SK-N-SH treated with all-trans-retinoic acid at 6 μM for 48 hours (cell line): ENCODE data around the gene SPTLC1.

Experiments
- ATAC-seq: fragments of 200-7000 bp; cut with Tn5 transposase; 3 replicates; pipeline ENCODE4 v1.9.1; 2020; ENCODE audit warnings: mild to moderate bottlenecking, moderate library complexity
- ARNTL ChIP-seq: fragments of 450-650 bp; formaldehyde crosslinking; IDR thresholded peaks from 2 replicates; pipeline ENCODE4 v1.5.0; 2020; ENCODE audit warnings: low read depth, mild to moderate bottlenecking, moderate library complexity, borderline replicate concordance
- BACH2 ChIP-seq: fragments of 250-450 bp; sonication (Bioruptor Pico); IDR thresholded peaks from 2 replicates; pipeline ENCODE4 v1.9.0; 2021; ENCODE audit warnings: mild to moderate bottlenecking, borderline replicate concordance
- CSDC2 ChIP-seq: fragments of 250-450 bp; sonication (Bioruptor Pico); IDR thresholded peaks from 2 replicates; pipeline ENCODE4 v1.5.0; 2020; ENCODE audit warnings: mild to moderate bottlenecking, moderate library complexity
- CSRNP3 ChIP-seq: fragments of 250-450 bp; sonication (Bioruptor Pico); IDR thresholded peaks from 2 replicates; pipeline ENCODE4 v1.5.1; 2021; ENCODE audit warnings: mild to moderate bottlenecking, moderate library complexity
- ESRRG ChIP-seq: fragments of 250-450 bp; sonication (Bioruptor Pico); IDR thresholded peaks from 2 replicates; pipeline ENCODE4 v1.6.1; 2021; ENCODE audit warnings: mild to moderate bottlenecking
- GLIS3 ChIP-seq: fragments of 250-450 bp; sonication (Bioruptor Pico); IDR thresholded peaks from 2 replicates; pipeline ENCODE4 v1.5.0; 2020; ENCODE audit warnings: mild to moderate bottlenecking, moderate library complexity
- ISL1 ChIP-seq: fragments of 250-450 bp; sonication (Bioruptor Pico); IDR thresholded peaks from 2 replicates; pipeline ENCODE4 v2.1.2; 2022; ENCODE audit warnings: mild to moderate bottlenecking, moderate library complexity
- OSR1 ChIP-seq: fragments of 250-450 bp; sonication (Bioruptor Pico); IDR thresholded peaks from 2 replicates; pipeline ENCODE4 v1.8.0; 2022; ENCODE audit warnings: moderate library complexity, mild to moderate bottlenecking, inconsistent platforms
- PATZ1 ChIP-seq: fragments of 250-450 bp; sonication (Bioruptor Pico); IDR thresholded peaks from 2 replicates; pipeline ENCODE4 v1.8.0; 2020; ENCODE audit warnings: mild to moderate bottlenecking, moderate library complexity, borderline replicate concordance
- PPARA ChIP-seq: fragments of 250-450 bp; sonication (Bioruptor Pico); IDR thresholded peaks from 2 replicates; pipeline ENCODE4 v1.5.0; 2020; ENCODE audit warnings: mild to moderate bottlenecking, borderline replicate concordance
- SNAI2 ChIP-seq: fragments of 250-450 bp; sonication (Bioruptor Pico); IDR thresholded peaks from 2 replicates; pipeline ENCODE4 v1.5.0; 2020; ENCODE audit warnings: mild to moderate bottlenecking, moderate library complexity
- TCF4 ChIP-seq: fragments of 250-450 bp; sonication (Bioruptor Pico); IDR thresholded peaks from 2 replicates; pipeline ENCODE4 v1.8.0; 2021; ENCODE audit warnings: mild to moderate bottlenecking, moderate library complexity, borderline replicate concordance
- TOX ChIP-seq: fragments of 250-450 bp; sonication (Bioruptor Pico); IDR thresholded peaks from 2 replicates; pipeline ENCODE4 v1.8.0; 2021; ENCODE audit warnings: mild to moderate bottlenecking, moderate library complexity, borderline replicate concordance
- TSHZ2 ChIP-seq: fragments of 250-450 bp; sonication (Bioruptor Pico); IDR thresholded peaks from 2 replicates; pipeline ENCODE4 v1.5.0; 2020; ENCODE audit warnings: mild to moderate bottlenecking, moderate library complexity
- ZC3H10 ChIP-seq: fragments of 250-450 bp; sonication (Bioruptor Pico); IDR thresholded peaks from 2 replicates; pipeline ENCODE4 v1.5.1; 2021; ENCODE audit warnings: mild to moderate bottlenecking, moderate library complexity
- ZFP3 ChIP-seq: fragments of 250-450 bp; sonication (Bioruptor Pico); IDR thresholded peaks from 2 replicates; pipeline ENCODE4 v1.5.0; 2020; ENCODE audit warnings: mild to moderate bottlenecking, moderate library complexity
- ZFP30 ChIP-seq: fragments of 450-650 bp; formaldehyde crosslinking; IDR thresholded peaks from 2 replicates; pipeline ENCODE4 v1.5.0; 2022; ENCODE audit warnings: mild to moderate bottlenecking, moderate library complexity
- ZNF565 ChIP-seq: fragments of 450-650 bp; formaldehyde crosslinking; conservative IDR thresholded peaks from 2 replicates; pipeline ENCODE4 v1.5.0; 2020; ENCODE audit warnings: low read depth, mild to moderate bottlenecking, moderate library complexity
- ZNF70 ChIP-seq: fragments of 450-650 bp; formaldehyde crosslinking; IDR thresholded peaks from 2 replicates; pipeline ENCODE4 v1.5.0; 2020; ENCODE audit warnings: mild to moderate bottlenecking, moderate library complexity
- ZNF8 ChIP-seq: fragments of 450-650 bp; formaldehyde crosslinking; IDR thresholded peaks from 2 replicates; pipeline ENCODE4 v1.5.0; 2020; ENCODE audit warnings: mild to moderate bottlenecking, moderate library complexity
- TF ChIP-seq, protein P1 (sequence below): fragments of 250-450 bp; sonication (Bioruptor Pico); IDR thresholded peaks from 2 replicates; pipeline ENCODE4 v1.8.0; 2021; ENCODE audit warnings: low read depth, mild to moderate bottlenecking, moderate library complexity, borderline replicate concordance
- TF ChIP-seq, protein P2 (sequence below): fragments of 250-450 bp; sonication (Bioruptor Pico); IDR thresholded peaks from 2 replicates; pipeline ENCODE4 v1.5.1; 2020; ENCODE audit warnings: low read depth, mild to moderate bottlenecking, moderate library complexity

SPTLC1 gene

DNA sequence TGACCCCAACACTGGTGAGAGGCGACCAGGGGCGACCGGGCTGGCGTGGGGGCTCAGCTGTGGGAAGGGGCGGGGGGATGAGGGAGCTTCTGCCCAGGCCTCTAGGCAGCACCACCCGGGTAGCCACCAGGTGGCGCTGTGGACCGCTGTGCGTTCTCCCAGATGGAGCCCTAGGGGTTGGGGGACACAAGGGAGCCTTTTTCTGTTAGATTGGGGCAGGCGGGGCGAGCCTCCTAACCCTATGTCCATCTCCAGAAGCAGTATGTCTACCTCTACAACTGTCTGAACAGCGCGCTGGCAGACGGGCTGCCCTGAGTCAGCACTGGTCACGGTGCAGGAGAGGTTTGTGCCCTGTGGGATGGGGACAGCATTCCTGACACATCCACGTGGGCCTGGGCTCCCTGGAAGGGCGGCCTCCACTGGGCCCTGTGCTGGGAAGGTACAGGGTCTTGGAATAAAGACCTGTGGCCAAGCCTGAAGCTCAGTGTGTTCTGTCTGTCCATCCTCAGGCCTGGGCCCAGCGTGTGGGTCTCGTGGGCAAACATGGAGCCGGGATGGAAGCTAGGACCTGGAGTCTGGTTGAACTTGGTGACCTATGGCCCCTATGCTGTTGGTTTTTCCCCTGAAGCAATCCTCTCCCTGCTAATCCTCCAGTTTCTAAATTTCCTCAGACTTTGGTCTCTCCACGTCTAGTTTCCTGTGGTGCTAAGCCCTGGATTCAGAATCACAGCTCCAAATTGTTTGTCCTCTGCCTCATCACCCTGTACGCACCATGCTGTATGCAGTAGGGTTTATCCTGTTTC is 23.1 kb upstream of the SPTLC1 start:
- peak; percentile 77 for ATAC-seq
- TF ChIP-seq GLIS3 (CRISPR knock-in tag) (no peak), ARNTL (no peak), ZNF70 (CRISPR knock-in tag) (no peak), CSRNP3 (CRISPR knock-in tag) (no peak), OSR1 (CRISPR knock-in tag) (no peak), CSDC2 (CRISPR knock-in tag) (no peak), PATZ1 (CRISPR knock-in tag) (no peak), ZNF565 (no peak), ZNF8 (CRISPR knock-in tag) (no peak), ZFP30 (CRISPR knock-in tag) (no peak), TCF4 (no peak), TOX (no peak), SNAI2 (CRISPR knock-in tag) (no peak), TSHZ2 (CRISPR knock-in tag) (no peak), PPARA (CRISPR knock-in tag) (no peak), BACH2 (CRISPR knock-in tag) (no peak), ZC3H10 (no peak)
- TF ChIP-seq, protein P1, sequence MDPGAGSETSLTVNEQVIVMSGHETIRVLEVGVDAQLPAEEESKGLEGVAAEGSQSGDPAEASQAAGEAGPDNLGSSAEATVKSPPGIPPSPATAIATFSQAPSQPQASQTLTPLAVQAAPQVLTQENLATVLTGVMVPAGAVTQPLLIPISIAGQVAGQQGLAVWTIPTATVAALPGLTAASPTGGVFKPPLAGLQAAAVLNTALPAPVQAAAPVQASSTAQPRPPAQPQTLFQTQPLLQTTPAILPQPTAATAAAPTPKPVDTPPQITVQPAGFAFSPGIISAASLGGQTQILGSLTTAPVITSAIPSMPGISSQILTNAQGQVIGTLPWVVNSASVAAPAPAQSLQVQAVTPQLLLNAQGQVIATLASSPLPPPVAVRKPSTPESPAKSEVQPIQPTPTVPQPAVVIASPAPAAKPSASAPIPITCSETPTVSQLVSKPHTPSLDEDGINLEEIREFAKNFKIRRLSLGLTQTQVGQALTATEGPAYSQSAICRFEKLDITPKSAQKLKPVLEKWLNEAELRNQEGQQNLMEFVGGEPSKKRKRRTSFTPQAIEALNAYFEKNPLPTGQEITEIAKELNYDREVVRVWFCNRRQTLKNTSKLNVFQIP (CRISPR knock-in tag): no peak
- TF ChIP-seq, all 23 proteins: peak for 0

DNA sequence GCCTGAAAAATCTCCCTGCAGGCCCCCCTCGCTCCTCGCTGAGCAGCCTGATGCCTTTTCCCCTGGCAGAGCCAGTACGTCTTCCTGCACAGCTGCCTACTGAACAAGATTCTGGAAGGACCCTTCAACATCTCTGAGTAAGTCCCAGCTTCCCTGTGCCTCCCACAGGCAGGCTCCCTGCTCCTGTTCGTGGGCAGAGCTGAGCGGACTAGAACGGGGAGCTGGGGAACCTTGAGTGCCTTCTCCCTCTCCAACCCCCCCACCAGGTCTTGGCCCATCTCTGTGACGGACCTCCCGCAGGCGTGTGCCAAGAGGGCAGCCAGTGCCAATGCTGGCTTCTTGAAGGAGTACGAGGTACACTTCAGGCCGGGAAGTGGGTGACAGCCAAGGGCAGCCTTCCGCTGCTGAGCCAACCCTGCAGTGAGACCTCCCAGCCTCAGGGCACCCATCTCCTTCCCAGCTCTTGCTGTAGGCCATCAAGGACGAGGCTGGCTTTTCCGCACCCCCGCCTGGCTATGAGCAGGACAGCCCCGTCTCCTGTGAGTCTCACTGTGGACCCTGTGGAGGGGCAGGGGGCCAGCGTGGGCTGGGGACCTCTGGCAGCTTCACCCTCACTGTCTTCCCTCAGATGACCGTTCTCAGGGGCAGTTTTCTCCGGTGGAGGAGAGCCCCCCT is 21.1 kb upstream of the SPTLC1 start:
- TF ChIP-seq, protein P2, sequence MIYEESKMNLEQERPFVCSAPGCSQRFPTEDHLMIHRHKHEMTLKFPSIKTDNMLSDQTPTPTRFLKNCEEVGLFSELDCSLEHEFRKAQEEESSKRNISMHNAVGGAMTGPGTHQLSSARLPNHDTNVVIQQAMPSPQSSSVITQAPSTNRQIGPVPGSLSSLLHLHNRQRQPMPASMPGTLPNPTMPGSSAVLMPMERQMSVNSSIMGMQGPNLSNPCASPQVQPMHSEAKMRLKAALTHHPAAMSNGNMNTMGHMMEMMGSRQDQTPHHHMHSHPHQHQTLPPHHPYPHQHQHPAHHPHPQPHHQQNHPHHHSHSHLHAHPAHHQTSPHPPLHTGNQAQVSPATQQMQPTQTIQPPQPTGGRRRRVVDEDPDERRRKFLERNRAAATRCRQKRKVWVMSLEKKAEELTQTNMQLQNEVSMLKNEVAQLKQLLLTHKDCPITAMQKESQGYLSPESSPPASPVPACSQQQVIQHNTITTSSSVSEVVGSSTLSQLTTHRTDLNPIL: no peak
- no peak for TF ChIP-seq TOX
- TF ChIP-seq TSHZ2 (CRISPR knock-in tag): no peak
- TF ChIP-seq TCF4: no peak
- TF ChIP-seq ISL1 (CRISPR knock-in tag): no peak
- TF ChIP-seq ZNF565: no peak
- no peak for TF ChIP-seq ZFP3
- TF ChIP-seq ESRRG (CRISPR knock-in tag): no peak
- TF ChIP-seq ZFP30 (CRISPR knock-in tag): no peak
- no peak for TF ChIP-seq ARNTL
- ATAC-seq: no peak
